ENCODE measurements around the gene KLHL15.

The KLHL15 gene

DNA sequence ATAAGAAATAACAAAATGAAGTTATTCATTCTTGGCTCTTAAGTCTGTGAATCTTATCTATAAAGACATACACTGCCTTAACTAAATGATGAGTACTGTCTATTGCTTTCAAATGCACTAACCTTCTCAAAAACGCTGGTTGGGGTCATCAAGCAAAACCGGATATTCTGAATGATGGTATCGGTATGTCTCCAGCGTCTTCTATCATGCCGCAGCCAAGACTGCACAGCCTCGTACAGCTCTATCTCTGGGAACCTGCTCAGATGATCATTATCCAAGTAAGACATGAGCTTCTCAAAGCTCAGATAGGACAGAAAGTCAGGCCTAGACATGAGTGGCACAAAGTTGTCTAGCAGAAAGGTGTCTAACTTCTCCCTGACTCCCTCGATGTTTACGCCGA, 21.1 kb downstream of the KLHL15 start:
- Histone ChIP-seq H3K27me3 (ENCODE audit: control insufficient read depth, insufficient read depth, low read length) (no peaks in the 10 kb centered on the region), H3K36me3 (ENCODE audit: control insufficient read depth, insufficient read depth, low read length) (no peaks in the 10 kb centered on the region), H3K9me3 (ENCODE audit: control insufficient read depth, low read length) (no peaks in the 10 kb centered on the region), H3K9ac (ENCODE audit: low read length) (no peak overlapping the region), H3K4me3 (ENCODE audit: low read length) (no peak overlapping the region), H3K4me1 (ENCODE audit: control insufficient read depth, insufficient read depth, low read length) (no peaks in the 10 kb centered on the region)

DNA sequence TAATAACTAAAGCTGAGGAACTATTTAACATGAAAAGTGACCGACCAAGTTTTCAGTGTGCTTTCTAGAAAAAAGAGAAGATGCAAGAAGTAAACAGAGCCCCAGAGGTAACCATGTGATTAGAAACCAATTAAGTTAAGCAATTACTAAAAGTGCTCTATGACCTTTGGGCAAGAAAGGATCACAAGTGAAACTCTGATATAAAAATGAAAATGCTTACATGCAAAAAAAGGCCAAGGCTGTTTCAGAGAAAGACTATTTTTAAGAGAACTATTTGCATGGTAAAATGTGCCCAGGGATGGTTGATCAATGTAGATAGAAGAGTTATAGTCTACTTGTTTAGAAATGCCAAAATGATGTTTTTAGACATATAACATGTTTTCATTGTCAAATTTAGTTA, 22.0 kb downstream of the KLHL15 start:
- Histone ChIP-seq H3K4me3 (ENCODE audit: low read length) (no peak overlapping the region), H3K9ac (ENCODE audit: low read length) (no peak overlapping the region), H3K4me1 (ENCODE audit: control insufficient read depth, insufficient read depth, low read length) (no peaks in the 10 kb centered on the region), H3K36me3 (ENCODE audit: control insufficient read depth, insufficient read depth, low read length) (no peaks in the 10 kb centered on the region), H3K9me3 (ENCODE audit: control insufficient read depth, low read length) (no peaks in the 10 kb centered on the region), H3K27me3 (ENCODE audit: control insufficient read depth, insufficient read depth, low read length) (no peaks in the 10 kb centered on the region)

DNA sequence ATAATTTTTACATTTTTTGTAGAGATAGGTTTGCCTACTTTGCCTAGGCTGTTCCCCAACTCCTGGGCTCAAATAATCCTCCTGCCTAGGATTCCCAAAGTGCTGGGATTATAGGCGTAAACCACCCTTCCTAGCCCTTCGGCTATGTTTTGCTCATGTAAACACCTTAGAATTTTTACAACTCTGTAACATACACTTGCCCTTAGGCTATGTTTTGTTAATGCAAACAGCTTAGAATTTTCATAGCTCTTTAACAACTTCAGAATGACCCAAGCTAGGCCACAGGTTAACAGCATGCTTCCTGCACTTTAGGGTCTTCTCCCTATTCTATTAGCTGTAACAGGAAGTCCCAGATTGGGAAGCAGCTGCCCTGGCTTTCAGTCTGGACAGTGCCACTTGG, 24.2 kb downstream of the KLHL15 start:
- H3K4me3 ChIP-seq (ENCODE audit: low read length), result no peak overlapping the region
- no peak overlapping the region for H3K9ac ChIP-seq (ENCODE audit: low read length)
- no peaks in the 10 kb centered on the region for H3K36me3 ChIP-seq (ENCODE audit: control insufficient read depth, insufficient read depth, low read length)
- H3K4me1 ChIP-seq (ENCODE audit: control insufficient read depth, insufficient read depth, low read length), result no peaks in the 10 kb centered on the region
- no peaks in the 10 kb centered on the region for H3K9me3 ChIP-seq (ENCODE audit: control insufficient read depth, low read length)
- H3K27me3 ChIP-seq (ENCODE audit: control insufficient read depth, insufficient read depth, low read length), result no peaks in the 10 kb centered on the region

DNA sequence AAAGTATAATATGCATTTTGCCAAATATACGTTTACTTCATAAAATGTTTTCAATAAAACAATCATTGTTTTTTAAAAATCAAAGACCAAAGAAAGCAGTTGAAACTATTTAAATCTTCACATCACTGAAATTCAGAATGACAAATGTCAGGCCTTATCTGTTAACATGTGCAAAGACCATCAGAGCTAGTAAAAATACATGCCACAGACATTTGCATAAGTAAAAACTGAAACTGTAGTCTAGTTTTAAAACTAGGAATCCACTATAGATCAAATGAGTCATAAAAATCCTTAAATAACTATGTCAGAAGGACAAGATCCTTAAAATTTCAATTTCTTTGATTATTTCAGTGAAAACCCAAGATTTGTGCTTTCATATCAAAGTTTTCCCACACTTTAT, 24.8 kb downstream of the KLHL15 start:
- Histone ChIP-seq H3K4me1 (ENCODE audit: control insufficient read depth, insufficient read depth, low read length) (no peaks in the 10 kb centered on the region), H3K36me3 (ENCODE audit: control insufficient read depth, insufficient read depth, low read length) (no peaks in the 10 kb centered on the region), H3K9me3 (ENCODE audit: control insufficient read depth, low read length) (no peaks in the 10 kb centered on the region)

DNA sequence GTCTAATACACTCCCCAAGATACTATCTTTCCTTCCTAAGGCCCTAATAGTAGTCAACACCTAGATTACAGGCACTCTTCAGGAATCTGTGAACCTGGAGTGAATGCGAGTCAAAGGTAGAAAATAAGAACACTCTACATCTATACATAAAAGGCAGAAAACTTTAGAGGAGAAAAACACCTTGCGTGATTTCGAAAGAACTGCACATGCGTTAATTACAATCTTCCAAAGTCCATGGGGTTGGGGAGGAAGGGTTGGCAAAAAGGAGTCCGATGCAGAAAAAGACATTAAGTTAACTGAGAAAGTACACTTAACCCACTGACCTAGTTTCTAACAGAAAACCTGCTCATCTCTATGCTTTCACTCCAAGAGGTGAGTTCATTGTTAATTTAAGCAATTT, 27.3 kb downstream of the KLHL15 start:
- no peaks in the 10 kb centered on the region for H3K4me1 ChIP-seq (ENCODE audit: control insufficient read depth, insufficient read depth, low read length)
- no peak overlapping the region for H3K4me3 ChIP-seq (ENCODE audit: low read length)
- no peak overlapping the region for H3K9ac ChIP-seq (ENCODE audit: low read length)
- no peaks in the 10 kb centered on the region for H3K9me3 ChIP-seq (ENCODE audit: control insufficient read depth, low read length)
- H3K27me3 ChIP-seq (ENCODE audit: control insufficient read depth, insufficient read depth, low read length), result no peaks in the 10 kb centered on the region
- H3K36me3 ChIP-seq (ENCODE audit: control insufficient read depth, insufficient read depth, low read length), result no peaks in the 10 kb centered on the region

More for the DNA sequence above, 24.8 kb downstream of the KLHL15 start:
- no peak overlapping the region for H3K9ac ChIP-seq (ENCODE audit: low read length)
- no peak overlapping the region for H3K4me3 ChIP-seq (ENCODE audit: low read length)
- H3K27me3 ChIP-seq (ENCODE audit: control insufficient read depth, insufficient read depth, low read length), result no peaks in the 10 kb centered on the region

- no peaks in the 10 kb centered on the region for H3K4me1 ChIP-seq (ENCODE audit: control insufficient read depth, insufficient read depth, low read length)
- no peaks in the 10 kb centered on the region for H3K27me3 ChIP-seq (ENCODE audit: control insufficient read depth, insufficient read depth, low read length)
- H3K36me3 ChIP-seq (ENCODE audit: control insufficient read depth, insufficient read depth, low read length), result no peaks in the 10 kb centered on the region
- H3K9ac ChIP-seq (ENCODE audit: low read length), result no peak overlapping the region
- H3K9me3 ChIP-seq (ENCODE audit: control insufficient read depth, low read length), result no peaks in the 10 kb centered on the region
- no peak overlapping the region for H3K4me3 ChIP-seq (ENCODE audit: low read length)
These were observed 33.9 kb downstream of the KLHL15 start for GRCh38 chrX:23993012-23993633.

- no peaks in the 10 kb centered on the region for H3K4me1 ChIP-seq (ENCODE audit: control insufficient read depth, insufficient read depth, low read length)
- H3K9ac ChIP-seq (ENCODE audit: low read length), result no peak overlapping the region
- H3K9me3 ChIP-seq (ENCODE audit: control insufficient read depth, low read length), result no peaks in the 10 kb centered on the region
- no peaks in the 10 kb centered on the region for H3K27me3 ChIP-seq (ENCODE audit: control insufficient read depth, insufficient read depth, low read length)
- no peaks in the 10 kb centered on the region for H3K36me3 ChIP-seq (ENCODE audit: control insufficient read depth, insufficient read depth, low read length)
- no peak overlapping the region for H3K4me3 ChIP-seq (ENCODE audit: low read length)
These were observed 34.6 kb downstream of the KLHL15 start for GRCh38 chrX:23992431-23992830.

DNA sequence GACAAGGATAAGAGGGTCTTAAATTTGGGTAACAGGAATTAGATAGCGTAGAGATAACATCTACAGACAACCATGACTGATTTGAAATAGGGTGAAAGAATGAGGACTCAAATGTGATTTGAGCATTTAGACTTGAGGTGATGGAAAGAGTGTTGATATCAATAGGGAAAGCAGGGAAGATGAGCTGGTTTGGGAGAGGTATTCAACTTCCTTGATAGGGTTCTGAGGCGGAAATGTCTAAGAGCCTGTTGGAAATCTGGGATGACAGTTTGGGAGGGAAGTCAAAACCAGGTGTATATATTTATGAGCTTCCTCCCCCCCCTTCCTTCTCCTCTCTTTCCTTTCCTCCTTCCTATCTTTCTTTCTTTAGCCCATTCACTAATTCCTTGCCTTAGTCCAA, 36.5 kb downstream of the KLHL15 start:
- H3K9me3 ChIP-seq (ENCODE audit: control insufficient read depth, low read length), result no peaks in the 10 kb centered on the region
- no peak overlapping the region for H3K9ac ChIP-seq (ENCODE audit: low read length)
- H3K4me3 ChIP-seq (ENCODE audit: low read length), result no peak overlapping the region

DNA sequence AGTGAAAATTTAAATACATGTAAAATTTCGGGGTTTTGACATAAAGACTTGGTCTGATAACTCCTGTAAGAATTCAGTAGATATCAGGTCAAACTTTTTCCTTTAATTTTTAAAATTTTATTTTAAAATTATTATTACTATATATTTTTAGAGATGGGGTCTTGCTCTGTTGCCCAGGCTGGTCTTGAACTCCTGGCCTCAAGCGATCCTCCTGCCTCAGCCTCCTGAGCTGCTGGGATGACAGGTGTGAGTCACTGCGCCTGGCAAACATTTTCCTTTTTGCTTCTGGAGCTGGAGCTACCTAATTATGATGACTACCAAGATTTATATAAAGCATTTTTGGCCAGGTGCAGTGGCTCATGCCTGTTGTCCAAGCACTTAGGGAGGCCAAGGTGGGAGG, 37.3 kb downstream of the KLHL15 start:
- Histone ChIP-seq H3K27me3 (ENCODE audit: control insufficient read depth, insufficient read depth, low read length) (no peaks in the 10 kb centered on the region), H3K9me3 (ENCODE audit: control insufficient read depth, low read length) (no peaks in the 10 kb centered on the region), H3K4me1 (ENCODE audit: control insufficient read depth, insufficient read depth, low read length) (no peaks in the 10 kb centered on the region), H3K9ac (ENCODE audit: low read length) (no peak overlapping the region), H3K36me3 (ENCODE audit: control insufficient read depth, insufficient read depth, low read length) (no peaks in the 10 kb centered on the region), H3K4me3 (ENCODE audit: low read length) (no peak overlapping the region)

More for the DNA sequence above, 36.5 kb downstream of the KLHL15 start:
- Histone ChIP-seq H3K36me3 (ENCODE audit: control insufficient read depth, insufficient read depth, low read length) (no peaks in the 10 kb centered on the region), H3K27me3 (ENCODE audit: control insufficient read depth, insufficient read depth, low read length) (no peaks in the 10 kb centered on the region), H3K4me1 (ENCODE audit: control insufficient read depth, insufficient read depth, low read length) (no peaks in the 10 kb centered on the region)

DNA sequence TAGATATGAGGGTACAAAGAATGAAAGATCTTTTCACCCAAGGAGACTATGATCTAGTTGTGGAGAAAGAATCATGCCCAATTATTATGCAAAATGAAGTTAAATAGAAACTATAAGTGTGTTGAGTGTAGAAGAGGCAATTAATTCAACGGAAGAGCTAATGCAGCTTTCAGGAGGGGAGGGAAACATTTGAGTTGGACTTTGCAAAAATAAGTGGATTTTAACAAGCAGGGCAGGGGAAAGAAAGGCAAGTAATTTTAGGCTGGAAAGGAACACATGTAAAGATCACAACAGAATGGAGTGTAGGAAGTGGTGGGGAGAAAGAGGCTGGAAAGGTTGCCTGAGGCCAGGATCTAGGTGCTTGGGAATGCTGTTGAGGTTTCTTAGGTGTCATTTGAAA, 44.1 kb downstream of the KLHL15 start:
- no peak overlapping the region for H3K4me3 ChIP-seq (ENCODE audit: low read length)
- no peak overlapping the region for H3K9ac ChIP-seq (ENCODE audit: low read length)
- no peaks in the 10 kb centered on the region for H3K9me3 ChIP-seq (ENCODE audit: control insufficient read depth, low read length)
- H3K4me1 ChIP-seq (ENCODE audit: control insufficient read depth, insufficient read depth, low read length), result no peaks in the 10 kb centered on the region
- no peaks in the 10 kb centered on the region for H3K36me3 ChIP-seq (ENCODE audit: control insufficient read depth, insufficient read depth, low read length)
- H3K27me3 ChIP-seq (ENCODE audit: control insufficient read depth, insufficient read depth, low read length), result no peaks in the 10 kb centered on the region

DNA sequence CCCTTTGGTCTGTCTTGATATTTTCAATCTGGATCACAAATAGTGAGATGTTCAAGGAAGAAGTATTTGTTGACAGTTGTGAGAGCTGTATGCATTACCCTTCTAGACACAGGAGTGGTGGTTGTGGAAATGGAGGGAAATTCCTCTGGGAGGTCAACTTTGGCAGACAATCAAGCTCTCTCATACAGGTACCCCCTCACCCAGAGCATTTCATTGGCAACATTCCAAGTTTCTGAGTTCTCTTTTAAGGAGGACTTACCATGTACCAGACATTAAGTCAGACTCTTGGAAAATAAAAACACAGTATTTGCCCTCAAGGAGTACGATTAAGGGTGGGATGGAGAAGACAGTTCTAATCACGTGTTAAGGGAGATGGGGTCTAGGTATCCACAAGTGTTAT, 45.3 kb downstream of the KLHL15 start:
- no peaks in the 10 kb centered on the region for H3K4me1 ChIP-seq (ENCODE audit: control insufficient read depth, insufficient read depth, low read length)
- no peak overlapping the region for H3K9ac ChIP-seq (ENCODE audit: low read length)
- no peaks in the 10 kb centered on the region for H3K36me3 ChIP-seq (ENCODE audit: control insufficient read depth, insufficient read depth, low read length)
- H3K9me3 ChIP-seq (ENCODE audit: control insufficient read depth, low read length), result no peaks in the 10 kb centered on the region
- no peaks in the 10 kb centered on the region for H3K27me3 ChIP-seq (ENCODE audit: control insufficient read depth, insufficient read depth, low read length)
- H3K4me3 ChIP-seq (ENCODE audit: low read length), result no peak overlapping the region

GRCh38 chrX:23981222-23981621, 45.8 kb downstream of the KLHL15 start:
- Histone ChIP-seq H3K27me3 (ENCODE audit: control insufficient read depth, insufficient read depth, low read length) (no peaks in the 10 kb centered on the region), H3K9ac (ENCODE audit: low read length) (no peak overlapping the region), H3K36me3 (ENCODE audit: control insufficient read depth, insufficient read depth, low read length) (no peaks in the 10 kb centered on the region), H3K4me1 (ENCODE audit: control insufficient read depth, insufficient read depth, low read length) (no peaks in the 10 kb centered on the region), H3K4me3 (ENCODE audit: low read length) (no peak overlapping the region), H3K9me3 (ENCODE audit: control insufficient read depth, low read length) (no peaks in the 10 kb centered on the region)

- H3K36me3 ChIP-seq (ENCODE audit: control insufficient read depth, insufficient read depth, low read length), result no peaks in the 10 kb centered on the region
- H3K4me3 ChIP-seq (ENCODE audit: low read length), result no peak overlapping the region
- H3K27me3 ChIP-seq (ENCODE audit: control insufficient read depth, insufficient read depth, low read length), result no peaks in the 10 kb centered on the region
- H3K4me1 ChIP-seq (ENCODE audit: control insufficient read depth, insufficient read depth, low read length), result no peaks in the 10 kb centered on the region
- no peak overlapping the region for H3K9ac ChIP-seq (ENCODE audit: low read length)
- no peaks in the 10 kb centered on the region for H3K9me3 ChIP-seq (ENCODE audit: control insufficient read depth, low read length)
These were observed 47.0 kb downstream of the KLHL15 start for GRCh38 chrX:23980011-23980441.
